Measurements from ENCODE around the gene CIBAR2. TPM values are rescaled to one million over a fixed set of nuclear protein-coding genes. Genes with fewer than 3 reads are reported as not detected.

Gene CIBAR2
- total and polyA plus RNA-seq, 9 of the 15 experiments (the other 6 are each of a cell fraction or from before 2014, with no cell fraction given) = not detected

- TF ChIP-seq PBX2 (CRISPR knock-in tag; IDR thresholded peaks at IDR 0.05; ENCODE audit: low read depth) = no peak
- TF ChIP-seq PBX2 (tag; conservative IDR thresholded peaks at IDR 0.05; ENCODE audit: low read depth) = no peak
- TF ChIP-seq ZNF507 (tag; conservative IDR thresholded peaks at IDR 0.05) = no peak
- TF ChIP-seq ZNF134 (CRISPR knock-in tag; conservative IDR thresholded peaks at IDR 0.05) = no peak
- no peak for TF ChIP-seq PHF8 (IDR thresholded peaks at IDR 0.05; ENCODE audit: borderline replicate concordance, low read length)
- TF ChIP-seq SMARCB1 (IDR thresholded peaks at IDR 0.05; ENCODE audit: insufficient read length, low read depth) = no peak
- no peak for TF ChIP-seq NFE2L1 (tag; IDR thresholded peaks at IDR 0.05; ENCODE audit: borderline replicate concordance, low read depth)
- no peak for TF ChIP-seq RFX7 (CRISPR knock-in tag; IDR thresholded peaks at IDR 0.05)
- TF ChIP-seq DIDO1 (tag; IDR thresholded peaks at IDR 0.05; ENCODE audit: low read depth) = no peak
- 0 out of 2 replicates have a peak, but pooled peaks have one; percentile 4 for TF ChIP-seq YBX1 (IDR thresholded peaks at IDR 0.05)
- TF ChIP-seq, protein P1, sequence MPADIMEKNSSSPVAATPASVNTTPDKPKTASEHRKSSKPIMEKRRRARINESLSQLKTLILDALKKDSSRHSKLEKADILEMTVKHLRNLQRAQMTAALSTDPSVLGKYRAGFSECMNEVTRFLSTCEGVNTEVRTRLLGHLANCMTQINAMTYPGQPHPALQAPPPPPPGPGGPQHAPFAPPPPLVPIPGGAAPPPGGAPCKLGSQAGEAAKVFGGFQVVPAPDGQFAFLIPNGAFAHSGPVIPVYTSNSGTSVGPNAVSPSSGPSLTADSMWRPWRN (IDR thresholded peaks at IDR 0.05; ENCODE audit: low read depth) = no peak
- 0 out of 2 replicates have a peak, but pooled peaks have one; percentile 47 for TF ChIP-seq ZBTB26 (CRISPR knock-in tag; IDR thresholded peaks at IDR 0.05)
- TF ChIP-seq, protein P2, sequence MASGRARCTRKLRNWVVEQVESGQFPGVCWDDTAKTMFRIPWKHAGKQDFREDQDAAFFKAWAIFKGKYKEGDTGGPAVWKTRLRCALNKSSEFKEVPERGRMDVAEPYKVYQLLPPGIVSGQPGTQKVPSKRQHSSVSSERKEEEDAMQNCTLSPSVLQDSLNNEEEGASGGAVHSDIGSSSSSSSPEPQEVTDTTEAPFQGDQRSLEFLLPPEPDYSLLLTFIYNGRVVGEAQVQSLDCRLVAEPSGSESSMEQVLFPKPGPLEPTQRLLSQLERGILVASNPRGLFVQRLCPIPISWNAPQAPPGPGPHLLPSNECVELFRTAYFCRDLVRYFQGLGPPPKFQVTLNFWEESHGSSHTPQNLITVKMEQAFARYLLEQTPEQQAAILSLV (tag; IDR thresholded peaks at IDR 0.05) = no peak
- TF ChIP-seq HIVEP1 (CRISPR knock-in tag; IDR thresholded peaks at IDR 0.05) = no peak
- TF ChIP-seq ZC3H8 (IDR thresholded peaks at IDR 0.05) = no peak
- TF ChIP-seq KLF10 (CRISPR knock-in tag; IDR thresholded peaks at IDR 0.05) = no peak
- no peak for TF ChIP-seq MAZ (CRISPR knock-in tag; conservative IDR thresholded peaks at IDR 0.05 in 1 of 2, IDR thresholded peaks at IDR 0.05 in 1 of 2)
- TF ChIP-seq OTX1 (CRISPR knock-in tag; IDR thresholded peaks at IDR 0.05) = peak; percentile 14; the same call in 1 of the 2 replicates
- TF ChIP-seq, protein P3, sequence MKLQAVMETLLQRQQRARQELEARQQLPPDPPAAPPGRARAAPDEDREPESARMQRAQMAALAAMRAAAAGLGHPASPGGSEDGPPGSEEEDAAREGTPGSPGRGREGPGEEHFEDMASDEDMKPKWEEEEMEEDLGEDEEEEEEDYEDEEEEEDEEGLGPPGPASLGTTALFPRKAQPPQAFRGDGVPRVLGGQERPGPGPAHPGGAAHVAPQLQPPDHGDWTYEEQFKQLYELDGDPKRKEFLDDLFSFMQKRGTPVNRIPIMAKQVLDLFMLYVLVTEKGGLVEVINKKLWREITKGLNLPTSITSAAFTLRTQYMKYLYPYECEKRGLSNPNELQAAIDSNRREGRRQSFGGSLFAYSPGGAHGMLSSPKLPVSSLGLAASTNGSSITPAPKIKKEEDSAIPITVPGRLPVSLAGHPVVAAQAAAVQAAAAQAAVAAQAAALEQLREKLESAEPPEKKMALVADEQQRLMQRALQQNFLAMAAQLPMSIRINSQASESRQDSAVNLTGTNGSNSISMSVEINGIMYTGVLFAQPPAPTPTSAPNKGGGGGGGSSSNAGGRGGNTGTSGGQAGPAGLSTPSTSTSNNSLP (IDR thresholded peaks at IDR 0.05; ENCODE audit: borderline replicate concordance, low read depth, low read length) = no peak
- TF ChIP-seq HMG20A (CRISPR knock-in tag; conservative IDR thresholded peaks at IDR 0.05) = no peak
- no peak for TF ChIP-seq MXI1 (IDR thresholded peaks at IDR 0.05; ENCODE audit: low read depth, low read length)
- peak; percentile 52; the same call in 1 of the 2 replicates for TF ChIP-seq TSC22D4 (tag; IDR thresholded peaks at IDR 0.05)
- no peak for TF ChIP-seq NR2F6 (CRISPR knock-in tag; IDR thresholded peaks at IDR 0.05)
- TF ChIP-seq ELF4 (CRISPR knock-in tag; IDR thresholded peaks at IDR 0.05) = 0 out of 2 replicates have a peak, but pooled peaks have one; percentile 32
Measured at GRCh38 chr16:85156869-85157268, 44.6 kb upstream of the CIBAR2 start (continued).

Data from K562 (cell line).